ENCODE results near the gene PTPRH. TPM values are rescaled to one million over a fixed set of nuclear protein-coding genes. Genes with fewer than 3 reads are reported as not detected.
A peak's percentile ranks its signal among the peaks of the same experiment; 100 is the strongest.

The PTPRH gene
- total RNA-seq, 2 experiments from 2014 or later = not detected

DNA sequence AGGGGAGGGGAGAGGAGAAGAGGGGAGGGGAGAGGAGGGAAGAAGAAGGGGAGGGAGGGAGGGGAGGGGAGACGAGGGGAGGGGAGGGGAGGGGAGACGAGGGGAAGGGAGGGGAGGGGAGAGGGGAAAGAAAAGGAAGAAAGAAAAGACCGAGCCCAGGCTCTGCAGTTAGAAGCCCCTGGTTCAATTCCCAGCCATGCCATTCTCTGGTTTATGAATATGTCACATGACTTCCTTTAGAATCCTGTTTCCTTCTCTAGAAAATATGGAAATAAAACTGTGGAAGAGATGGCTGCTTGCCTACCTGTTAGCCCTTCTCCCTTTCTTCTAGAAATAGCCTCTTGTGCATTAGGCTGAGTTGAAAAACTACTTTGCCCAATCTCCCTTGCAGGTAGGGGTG lies 74.6 kb downstream of the PTPRH start:
- H3K4me1 ChIP-seq (ENCODE audit: insufficient read depth, low read length, poor library complexity, severe bottlenecking) = peaks cover 47% of the 10 kb centered on the region
- no peak overlapping the region for H3K4me3 ChIP-seq (ENCODE audit: low read depth, low read length, poor library complexity, severe bottlenecking)
- no TSS peak for BruUV-seq (replicated peaks)
- H3K4me2 ChIP-seq (ENCODE audit: low read length) = peak overlapping the region; percentile 45
- TF ChIP-seq CTCF (conservative IDR thresholded peaks at IDR 0.05; ENCODE audit: low read length) (no peak), EZH2phosphoT487 (IDR thresholded peaks at IDR 0.05; ENCODE audit: borderline replicate concordance, low read depth, low read length) (no peak)
- intact Hi-C loops (cut with micrococcal nuclease; ENCODE audit: unreplicated experiment) = loop anchor here (1.0 kb wide), 1 partner anchor 21 kb away; no protein-coding TSS in a partner anchor
- H4K20me1 ChIP-seq (ENCODE audit: insufficient read depth, low read length) = no peaks in the 10 kb centered on the region
- H3K36me3 ChIP-seq (ENCODE audit: insufficient read depth, low read length) = no peaks in the 10 kb centered on the region
- H3K9me3 ChIP-seq (ENCODE audit: low read length) = no peaks in the 10 kb centered on the region
- ChIA-PET POLR2A (no interaction called here), CTCF (ENCODE audit: unreplicated experiment) (no interaction called here)
- H3K79me2 ChIP-seq (ENCODE audit: insufficient read depth, low read depth, low read length) = no peaks in the 10 kb centered on the region
- H3K27ac ChIP-seq (ENCODE audit: low read depth, low read length, poor library complexity, severe bottlenecking) = peak overlapping the region; percentile 52
- peak; percentile 31 for DNase-seq (ENCODE audit: low spot score)
- H2AFZ ChIP-seq (ENCODE audit: low read length) = no peak overlapping the region; the same call in 1 of the 2 replicates
- H3K9me2 ChIP-seq (ENCODE audit: insufficient read depth, low read length) = no peaks in the 10 kb centered on the region

- no peaks in the 10 kb centered on the region for H3K9me3 ChIP-seq (ENCODE audit: low read length)
- no peak for TF ChIP-seq CTCF (conservative IDR thresholded peaks at IDR 0.05; ENCODE audit: low read length)
- no peak for TF ChIP-seq EZH2phosphoT487 (IDR thresholded peaks at IDR 0.05; ENCODE audit: borderline replicate concordance, low read depth, low read length)
- no peaks in the 10 kb centered on the region for H3K9me2 ChIP-seq (ENCODE audit: insufficient read depth, low read length)
- DNase-seq (ENCODE audit: low spot score) = peak; percentile 85
- H3K4me1 ChIP-seq (ENCODE audit: insufficient read depth, low read length, poor library complexity, severe bottlenecking) = peaks cover 47% of the 10 kb centered on the region
- peak overlapping the region; percentile 84 for H3K27ac ChIP-seq (ENCODE audit: low read depth, low read length, poor library complexity, severe bottlenecking)
- intact Hi-C loops (cut with micrococcal nuclease; ENCODE audit: unreplicated experiment) = loop anchor here (2.0 kb wide), 2 partner anchors 53 to 251 kb away; no protein-coding TSS in a partner anchor
- no peaks in the 10 kb centered on the region for H4K20me1 ChIP-seq (ENCODE audit: insufficient read depth, low read length)
- H2AFZ ChIP-seq (ENCODE audit: low read length) = peak overlapping the region; percentile 53; the same call in 1 of the 2 replicates
- BruUV-seq (replicated peaks) = no TSS peak
- no peaks in the 10 kb centered on the region for H3K36me3 ChIP-seq (ENCODE audit: insufficient read depth, low read length)
- H3K79me2 ChIP-seq (ENCODE audit: insufficient read depth, low read depth, low read length) = no peaks in the 10 kb centered on the region
- H3K4me3 ChIP-seq (ENCODE audit: low read depth, low read length, poor library complexity, severe bottlenecking) = peak overlapping the region; percentile 58
- POLR2A ChIA-PET = interaction anchor here (0.6 kb wide), 1 partner anchor 54 kb away, joined by 3 read pairs; no protein-coding TSS in a partner anchor
- peak overlapping the region; percentile 92 for H3K4me2 ChIP-seq (ENCODE audit: low read length)
- CTCF ChIA-PET (ENCODE audit: unreplicated experiment) = interaction anchor here (0.6 to 1.2 kb wide), 4 partner anchors 10 to 253 kb away, joined by 3 to 9 read pairs (median 4); no protein-coding TSS in a partner anchor
Measured at GRCh38 chr19:55133639-55134444, 75.5 kb downstream of the PTPRH start.
